NCI-H187 treated with DMSO at 0.1 percent for 48 hours (cell line): ENCODE results near the gene MDM4.
A peak's percentile ranks its signal among the peaks of the same experiment; 100 is the strongest.
"Not testable (repeated sequence)": the region's sequence is repeated elsewhere in the genome, so short reads cannot be mapped to it uniquely, and the experiment has no call there.

Experiments used
- DNase-seq: peaks from one replicate; lab custom pipeline; 2025; lab: John Stamatoyannopoulos, UW

The MDM4 gene, protein sequence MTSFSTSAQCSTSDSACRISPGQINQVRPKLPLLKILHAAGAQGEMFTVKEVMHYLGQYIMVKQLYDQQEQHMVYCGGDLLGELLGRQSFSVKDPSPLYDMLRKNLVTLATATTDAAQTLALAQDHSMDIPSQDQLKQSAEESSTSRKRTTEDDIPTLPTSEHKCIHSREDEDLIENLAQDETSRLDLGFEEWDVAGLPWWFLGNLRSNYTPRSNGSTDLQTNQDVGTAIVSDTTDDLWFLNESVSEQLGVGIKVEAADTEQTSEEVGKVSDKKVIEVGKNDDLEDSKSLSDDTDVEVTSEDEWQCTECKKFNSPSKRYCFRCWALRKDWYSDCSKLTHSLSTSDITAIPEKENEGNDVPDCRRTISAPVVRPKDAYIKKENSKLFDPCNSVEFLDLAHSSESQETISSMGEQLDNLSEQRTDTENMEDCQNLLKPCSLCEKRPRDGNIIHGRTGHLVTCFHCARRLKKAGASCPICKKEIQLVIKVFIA

DNA sequence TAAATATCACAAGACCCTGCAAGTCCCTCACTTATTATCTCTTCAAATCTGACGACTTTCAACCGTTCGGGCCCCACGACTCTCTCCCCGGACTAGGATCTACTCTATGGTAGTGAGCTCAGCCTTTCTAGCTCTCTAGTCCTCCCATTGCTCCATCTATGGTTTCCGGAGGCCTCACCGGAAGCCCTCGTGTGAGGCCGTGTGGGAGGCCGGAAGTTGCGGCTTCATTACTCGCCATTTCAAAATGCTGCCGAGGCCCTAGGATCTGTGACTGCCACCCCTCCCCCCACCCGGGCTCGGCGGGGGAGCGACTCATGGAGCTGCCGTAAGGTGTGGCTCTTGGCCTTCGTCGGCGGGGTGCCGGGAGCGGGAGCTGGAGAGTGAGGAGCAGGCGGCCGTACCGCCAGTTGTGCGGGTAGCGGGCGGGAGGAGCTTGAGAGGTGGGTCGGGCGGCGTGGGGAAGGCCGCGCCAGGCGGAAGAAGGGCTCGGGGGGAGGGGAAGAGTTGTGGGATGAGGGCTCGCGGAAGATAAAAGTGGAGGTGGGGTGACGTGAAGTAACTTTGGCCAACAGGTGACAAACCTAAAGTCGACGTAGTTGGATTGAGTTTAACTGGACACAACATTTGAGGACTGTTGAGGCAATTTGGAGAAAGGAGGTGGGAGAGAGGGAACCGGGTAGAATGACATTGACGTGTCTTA is at the start of gene MDM4:
MDM4 (plus strand) TSS at position 227 of the 700 bp plus-strand sequence. CDS start 9,113 bp downstream, outside the sequence.
- peak; percentile 97 for DNase-seq

DNA sequence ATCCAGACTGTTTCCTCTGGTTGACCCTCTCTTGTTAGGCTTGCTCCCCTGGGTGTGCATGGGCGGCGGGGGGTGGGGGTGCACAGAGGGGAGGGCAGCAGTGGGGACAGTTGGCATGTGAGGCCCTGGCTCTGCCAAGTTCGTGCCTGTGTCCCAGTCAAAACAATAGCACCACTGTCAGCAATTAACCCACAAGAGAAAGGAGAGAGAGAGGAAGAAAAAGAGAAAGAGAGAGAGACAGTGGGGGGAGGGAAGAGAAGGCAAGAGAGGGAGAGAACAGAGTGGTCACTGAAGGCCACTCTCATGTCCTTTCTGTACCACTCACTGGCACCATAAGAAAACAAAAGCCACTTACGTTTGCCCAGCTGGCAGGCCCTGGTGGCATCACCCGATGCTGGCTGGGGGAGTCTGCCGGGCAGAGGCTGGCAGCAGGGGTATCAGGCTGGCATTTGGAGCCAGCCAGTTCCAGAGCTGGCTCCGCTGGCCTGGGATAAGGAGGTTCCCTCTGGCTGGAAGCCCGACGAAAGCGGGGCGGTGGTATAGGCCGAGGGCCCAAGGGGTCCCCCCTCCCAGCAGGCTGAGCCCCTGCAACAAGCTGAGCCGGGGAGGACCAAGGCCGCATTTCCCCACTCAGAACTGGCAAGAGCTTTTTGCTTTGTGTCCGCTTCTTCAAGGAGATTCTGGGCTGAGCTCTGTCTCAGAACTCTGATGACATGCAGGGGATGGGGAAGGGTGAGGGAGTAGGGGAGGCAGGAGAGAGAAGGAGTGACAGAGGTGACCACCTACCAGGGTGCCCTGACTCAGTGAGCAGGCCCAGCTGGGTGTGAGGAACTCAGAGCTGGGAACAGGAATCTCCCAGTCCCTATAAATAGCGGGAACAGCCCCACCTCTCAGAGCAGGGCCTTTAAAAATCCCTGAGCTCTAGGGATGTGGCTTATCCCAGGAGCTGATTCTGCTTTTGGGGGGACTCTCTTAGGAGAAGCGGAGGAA is 49.5 kb upstream of the MDM4 start:
- DNase-seq = no peak

DNA sequence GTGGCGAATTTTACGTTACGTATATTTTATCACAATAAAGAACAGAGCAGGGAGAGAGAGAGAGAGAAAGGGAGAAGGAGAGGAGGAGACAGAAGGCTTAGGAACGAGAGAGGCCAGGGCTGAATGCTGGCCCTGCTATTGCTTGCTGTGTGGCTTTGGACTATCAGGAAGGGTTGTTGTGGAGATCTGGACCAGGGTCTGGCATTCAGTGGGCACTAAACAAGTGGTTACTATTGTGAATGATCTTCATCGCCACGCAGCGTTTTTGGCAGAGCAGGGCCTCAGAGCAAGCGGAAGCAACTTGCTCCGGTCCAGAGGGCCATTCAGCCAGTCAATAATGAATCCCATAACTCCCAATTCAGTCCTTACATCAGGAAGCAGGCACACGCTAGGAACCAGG is 48.0 kb upstream of the MDM4 start:
- no peak for DNase-seq

DNA sequence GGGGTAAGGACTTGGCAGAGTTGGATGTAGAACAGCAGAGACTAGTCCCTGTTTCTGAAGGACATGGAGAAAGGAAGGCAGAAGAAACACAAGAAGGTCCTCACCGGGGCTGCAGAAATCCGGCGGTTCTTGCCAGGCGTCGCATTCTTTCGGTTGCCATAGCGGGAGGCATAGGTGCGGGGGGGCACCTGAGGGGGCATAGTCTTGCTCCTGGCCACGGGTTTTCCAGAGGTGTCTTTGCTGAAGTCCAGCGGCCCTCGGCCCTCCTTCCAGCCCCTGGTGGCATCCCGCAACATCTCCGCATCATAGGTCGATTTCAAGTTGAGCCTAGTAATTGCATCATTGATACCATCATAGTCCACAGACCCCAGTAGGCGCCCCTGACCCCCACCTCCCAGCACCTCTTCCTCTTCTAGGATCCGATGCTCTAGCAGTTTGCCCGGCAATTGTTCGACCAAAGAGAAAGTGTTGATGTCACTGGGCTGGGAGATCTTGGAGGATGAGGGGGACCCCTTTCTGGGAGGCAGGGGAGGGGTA is 47.4 kb upstream of the MDM4 start:
- no peak for DNase-seq

DNA sequence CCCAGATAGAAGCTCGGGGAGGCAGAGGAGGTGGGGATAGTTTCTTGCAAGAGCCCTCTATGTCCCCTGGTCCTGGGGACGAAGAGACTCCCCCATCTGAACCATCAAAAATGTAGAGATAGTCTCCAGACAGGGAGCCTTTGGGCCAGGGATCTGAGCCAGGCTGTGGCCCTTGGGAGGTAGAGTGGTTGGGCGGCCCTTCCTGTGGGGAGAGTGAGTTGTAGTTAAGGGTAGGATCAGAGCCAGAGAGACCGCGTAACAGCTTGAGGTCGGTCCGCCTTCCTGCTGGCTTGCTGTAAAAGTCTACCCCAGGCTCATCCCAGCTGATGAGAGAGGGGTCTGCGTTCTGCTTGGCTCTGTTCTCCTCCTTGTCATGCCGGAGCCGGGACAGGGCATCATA is 46.9 kb upstream of the MDM4 start:
- DNase-seq = no peak

DNA sequence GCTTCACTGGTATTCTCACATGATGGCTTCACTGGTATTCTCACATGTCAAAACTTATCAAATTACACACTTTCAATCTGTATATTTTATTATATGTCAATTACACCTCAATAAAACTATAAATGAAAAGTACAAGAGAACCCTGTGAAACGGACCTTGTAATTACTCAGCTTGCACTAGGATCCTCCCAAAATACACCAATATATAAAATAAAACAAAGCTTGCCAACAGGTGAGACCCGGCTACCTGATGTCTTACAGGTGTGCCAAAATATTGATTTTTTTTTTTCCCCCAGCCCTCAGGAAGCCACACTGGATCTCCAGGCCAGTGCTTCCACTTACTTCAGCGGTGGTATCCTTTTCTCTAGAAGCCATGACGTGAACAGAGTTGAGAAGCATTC is 44.5 kb upstream of the MDM4 start:
- no peak for DNase-seq

DNA sequence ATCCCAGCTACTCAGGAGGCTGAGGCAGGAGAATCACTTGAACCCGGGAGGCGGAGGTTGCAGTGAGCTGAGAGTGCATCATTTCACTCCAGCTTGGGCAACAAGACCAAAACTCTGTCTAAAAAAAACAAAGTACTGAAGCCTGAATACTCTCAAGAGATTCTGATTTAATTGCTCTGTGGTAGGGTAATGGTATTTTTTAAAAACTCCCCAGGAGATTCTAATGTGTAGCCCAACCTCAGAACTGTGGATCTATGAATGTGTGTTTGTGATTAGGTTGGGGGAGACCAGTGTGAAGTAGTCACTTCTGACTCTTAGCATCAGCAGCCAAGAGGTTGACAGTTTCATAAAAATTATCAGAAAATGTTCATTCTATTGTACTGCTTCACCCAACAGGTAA is 43.5 kb upstream of the MDM4 start:
- no peak for DNase-seq

DNA sequence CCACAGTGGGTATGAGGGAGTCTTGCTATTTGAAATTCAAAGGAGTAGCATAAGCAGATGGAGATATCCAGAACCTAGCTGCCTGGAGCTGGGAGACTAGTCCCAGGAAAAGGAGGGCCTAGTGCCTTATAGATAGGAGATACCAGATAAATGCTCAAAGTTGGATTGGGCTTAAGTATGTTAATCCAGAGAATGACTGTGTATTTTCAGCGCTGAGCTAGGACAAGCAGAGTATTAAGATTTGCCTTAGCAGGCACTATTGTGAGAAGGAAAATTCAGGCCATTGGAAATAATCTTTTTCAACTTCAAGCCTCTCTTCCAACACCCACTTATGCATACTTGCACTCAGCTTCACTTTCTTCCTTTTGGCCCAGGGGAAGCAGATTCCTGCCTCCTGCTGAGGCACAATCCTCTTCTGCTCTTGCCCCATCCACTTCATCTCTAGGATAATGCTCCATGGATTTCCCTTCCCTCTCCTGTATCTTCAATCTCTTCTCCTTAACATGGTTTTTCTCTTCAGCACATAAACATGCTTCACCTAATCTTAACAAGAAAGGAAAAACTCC is 42.7 kb upstream of the MDM4 start:
- no peak for DNase-seq

DNA sequence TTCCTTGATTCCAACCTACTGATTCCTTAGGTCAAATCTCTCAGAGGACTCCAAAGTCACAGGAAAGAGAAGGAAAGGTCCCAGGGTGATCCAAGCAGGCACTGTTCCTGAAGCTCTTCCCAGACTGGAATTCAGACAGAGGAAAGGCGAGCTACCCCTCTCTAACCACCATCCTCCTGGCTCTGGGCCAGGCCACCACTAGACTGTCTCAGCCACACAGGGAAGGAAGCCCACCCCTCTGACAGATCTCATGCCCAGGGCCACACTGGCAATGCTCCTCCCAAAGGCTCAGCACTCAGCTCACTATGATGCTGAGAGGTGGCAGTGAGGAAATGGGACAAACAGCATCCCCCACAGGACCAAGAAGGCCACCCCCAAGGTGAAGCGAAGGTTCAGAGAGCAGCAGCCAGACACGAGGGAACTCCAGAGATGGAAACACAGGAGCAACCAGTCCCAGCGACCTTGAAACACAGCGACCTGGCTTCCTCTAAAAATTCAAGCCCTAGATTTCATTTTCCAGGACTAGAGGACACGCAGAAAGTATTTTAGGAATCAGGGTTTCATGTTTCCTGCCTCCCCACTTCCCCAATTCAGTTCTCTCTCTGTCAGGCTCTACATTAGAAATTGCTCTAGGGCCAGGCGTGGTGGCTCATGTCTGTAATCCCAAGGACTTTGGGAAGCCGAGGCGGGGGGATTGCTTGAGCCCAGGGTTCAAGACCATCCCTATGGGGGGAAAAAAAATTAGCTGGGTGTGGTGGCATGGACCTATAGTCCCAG is 40.4 kb upstream of the MDM4 start:
- no peak for DNase-seq

DNA sequence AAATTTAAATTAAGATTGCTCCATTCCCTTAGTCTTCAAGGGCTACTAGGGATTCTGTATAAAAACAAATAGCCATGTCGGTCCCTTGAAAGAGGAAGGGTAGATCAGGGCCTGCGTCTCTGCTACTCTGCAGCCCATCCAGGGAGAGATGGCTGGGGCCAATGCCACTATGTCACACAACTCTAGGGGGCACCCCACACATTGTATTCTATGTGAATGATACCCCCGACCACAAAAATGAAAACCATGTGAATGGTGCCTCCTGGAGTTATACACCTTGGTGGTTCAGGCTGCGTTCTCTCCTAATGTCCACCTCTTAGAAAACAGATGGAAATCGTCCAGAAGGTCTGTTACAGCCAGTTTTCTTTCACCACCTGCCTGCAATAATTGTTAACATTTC is 39.6 kb upstream of the MDM4 start:
- no peak for DNase-seq

DNA sequence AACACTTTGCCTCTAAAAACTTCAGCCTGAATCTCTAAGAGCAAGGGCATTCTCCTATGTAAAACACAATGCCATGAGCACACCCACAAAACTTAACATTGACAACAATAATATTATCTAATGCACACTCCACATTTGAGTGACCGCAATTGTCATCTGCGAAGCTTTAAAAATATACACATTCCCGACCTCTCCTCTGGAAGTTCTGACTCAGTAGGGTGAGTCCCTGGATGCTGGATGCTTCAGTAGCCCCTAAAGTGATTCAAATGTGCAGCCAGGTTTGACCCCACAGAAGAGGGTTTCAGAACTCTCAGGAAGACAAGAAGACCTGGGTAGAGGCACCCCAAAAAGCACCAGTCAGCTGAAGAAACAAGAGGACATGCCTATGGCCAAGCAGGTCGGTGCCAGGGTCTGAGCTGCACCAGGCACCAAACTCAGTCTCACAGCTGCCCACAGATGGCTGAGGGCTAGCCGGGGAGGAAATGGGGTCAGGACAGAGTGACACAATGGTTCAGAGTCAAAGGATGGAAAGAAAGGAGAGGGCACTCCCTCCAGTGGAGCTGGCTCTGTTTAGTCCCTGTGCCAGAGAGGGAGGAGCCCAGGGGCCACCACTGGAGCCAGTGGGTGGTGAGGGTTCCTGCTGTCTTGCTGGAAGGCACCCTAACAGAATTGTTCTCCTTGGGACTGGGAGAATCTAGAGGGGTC is 39.0 kb upstream of the MDM4 start:
- DNase-seq = no peak

DNA sequence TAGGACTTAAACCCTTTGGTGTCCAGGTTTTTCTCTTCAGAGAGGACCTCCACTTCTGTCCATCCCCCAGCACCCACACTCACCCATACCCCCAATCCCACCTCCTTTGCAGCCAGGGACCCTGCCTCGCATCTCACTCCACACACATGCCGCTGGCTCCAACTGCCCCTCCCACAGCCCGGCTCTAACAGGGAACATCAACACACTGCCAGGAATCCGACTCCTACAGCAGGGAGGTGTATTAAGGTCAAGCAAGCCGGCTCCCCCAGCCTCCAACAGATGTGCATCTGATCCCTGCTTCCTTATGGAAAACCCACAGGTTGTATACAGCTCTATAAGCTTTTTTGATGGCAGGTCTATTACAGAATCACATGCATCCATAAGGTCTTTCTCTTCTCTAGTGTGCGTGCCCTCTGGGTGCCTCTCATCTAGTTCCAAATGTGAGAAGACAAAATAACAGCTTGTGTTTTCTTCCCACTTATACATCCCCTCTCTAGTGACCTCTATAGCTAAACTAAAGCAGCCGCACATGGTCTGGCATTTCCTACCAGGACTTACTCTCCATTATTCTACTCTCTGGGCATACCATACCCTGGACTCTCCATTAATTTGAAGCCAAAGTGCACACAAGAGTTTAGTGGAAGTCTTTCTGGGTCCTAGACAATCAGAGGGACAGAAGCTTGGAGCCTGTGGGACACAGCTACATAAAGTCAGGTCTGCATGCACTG is 37.9 kb upstream of the MDM4 start:
- no peak for DNase-seq

DNA sequence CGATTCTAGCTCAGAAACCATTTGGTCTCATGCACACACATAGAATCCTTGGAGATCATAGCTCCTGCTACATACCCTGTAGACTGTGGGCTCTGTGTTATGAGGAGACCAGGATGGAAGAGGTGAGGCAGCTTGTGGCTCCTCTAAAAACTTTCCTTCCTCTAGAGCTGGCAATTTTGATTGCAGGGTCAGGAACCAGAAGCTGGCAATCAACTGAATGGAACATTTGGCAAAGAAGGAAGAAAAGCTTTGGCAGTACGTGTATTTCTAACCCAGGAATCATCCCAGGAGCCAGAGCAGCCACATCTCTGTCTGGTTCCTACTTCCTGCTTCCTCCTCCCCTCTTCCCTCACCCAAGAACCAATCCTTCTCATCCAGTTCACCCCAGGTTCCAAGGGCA is 37.3 kb upstream of the MDM4 start:
- no peak for DNase-seq

DNA sequence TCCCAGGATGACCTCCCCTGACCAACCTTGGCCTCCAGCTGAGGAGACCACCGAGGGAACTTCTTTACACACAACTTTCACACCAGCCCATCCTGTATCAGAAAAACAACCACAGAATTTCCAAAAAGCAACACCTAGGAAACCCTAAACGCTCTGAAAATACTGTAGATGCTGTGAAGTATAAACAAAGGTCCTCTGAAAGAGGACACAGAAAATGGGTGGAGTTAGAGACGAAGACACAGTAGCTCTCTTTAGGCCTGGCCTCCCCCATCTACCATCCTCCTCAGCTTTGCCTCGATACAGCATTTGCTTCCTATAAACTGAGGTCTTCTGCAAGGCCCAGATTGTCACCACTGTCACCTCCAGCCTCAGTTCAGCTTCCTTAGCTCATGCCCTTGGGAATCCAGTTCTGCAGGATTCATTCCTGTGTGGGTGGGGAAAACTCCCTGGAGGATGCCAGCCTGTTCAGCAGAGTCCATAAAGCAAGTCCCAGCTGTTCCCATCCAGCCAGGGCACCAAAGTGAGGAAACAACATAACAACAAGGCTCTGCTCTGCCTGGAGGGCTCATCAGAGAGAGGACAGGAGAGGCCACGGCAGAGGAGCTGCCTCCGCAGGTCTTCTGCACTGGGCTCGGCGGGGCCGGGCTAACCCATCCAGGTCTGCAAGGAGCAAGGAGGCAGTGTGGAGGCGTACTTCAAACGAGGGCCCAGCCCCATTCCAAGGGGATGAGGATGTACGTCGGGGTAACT is 36.6 kb upstream of the MDM4 start:
- no peak for DNase-seq

DNA sequence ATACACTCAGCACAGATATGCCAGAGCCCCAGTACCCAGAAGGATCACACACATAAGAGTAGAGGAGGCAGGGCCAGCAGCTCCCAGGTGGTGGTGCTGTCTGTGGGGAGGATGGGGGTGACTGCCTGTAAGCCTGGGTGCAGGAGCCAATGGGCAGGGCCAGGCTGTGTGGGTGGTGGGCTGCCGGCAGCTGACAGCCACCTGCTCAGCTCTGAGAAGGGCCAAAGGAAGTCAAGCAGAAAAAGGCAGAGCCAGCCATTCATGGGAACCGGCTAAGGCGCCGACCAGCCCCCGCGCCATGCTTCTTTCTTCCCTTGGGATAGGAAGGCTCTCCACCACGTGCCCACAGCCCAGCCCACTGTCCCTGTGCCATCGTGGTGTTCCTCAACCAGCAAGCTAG is 35.7 kb upstream of the MDM4 start:
- DNase-seq = peak; percentile 55

DNA sequence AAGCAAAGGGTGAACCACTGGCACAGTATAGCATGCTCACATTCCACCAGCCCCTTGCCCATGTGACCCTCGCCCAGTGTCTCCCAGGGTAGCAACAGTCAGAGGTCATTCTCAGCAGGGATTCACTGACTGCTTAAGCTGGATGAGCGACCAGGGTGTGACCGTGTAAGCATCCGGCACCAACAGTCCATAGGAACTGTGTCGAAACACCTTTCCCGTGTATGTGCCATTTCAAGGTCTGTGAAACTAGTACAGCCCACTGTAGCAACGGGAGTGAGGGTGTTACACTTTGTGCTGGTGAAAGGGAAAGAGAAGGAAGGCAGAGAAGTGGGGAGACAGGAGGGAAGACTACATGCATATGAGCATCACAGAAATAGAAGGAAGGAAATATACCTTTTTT is 32.4 kb upstream of the MDM4 start:
- DNase-seq = no peak

DNA sequence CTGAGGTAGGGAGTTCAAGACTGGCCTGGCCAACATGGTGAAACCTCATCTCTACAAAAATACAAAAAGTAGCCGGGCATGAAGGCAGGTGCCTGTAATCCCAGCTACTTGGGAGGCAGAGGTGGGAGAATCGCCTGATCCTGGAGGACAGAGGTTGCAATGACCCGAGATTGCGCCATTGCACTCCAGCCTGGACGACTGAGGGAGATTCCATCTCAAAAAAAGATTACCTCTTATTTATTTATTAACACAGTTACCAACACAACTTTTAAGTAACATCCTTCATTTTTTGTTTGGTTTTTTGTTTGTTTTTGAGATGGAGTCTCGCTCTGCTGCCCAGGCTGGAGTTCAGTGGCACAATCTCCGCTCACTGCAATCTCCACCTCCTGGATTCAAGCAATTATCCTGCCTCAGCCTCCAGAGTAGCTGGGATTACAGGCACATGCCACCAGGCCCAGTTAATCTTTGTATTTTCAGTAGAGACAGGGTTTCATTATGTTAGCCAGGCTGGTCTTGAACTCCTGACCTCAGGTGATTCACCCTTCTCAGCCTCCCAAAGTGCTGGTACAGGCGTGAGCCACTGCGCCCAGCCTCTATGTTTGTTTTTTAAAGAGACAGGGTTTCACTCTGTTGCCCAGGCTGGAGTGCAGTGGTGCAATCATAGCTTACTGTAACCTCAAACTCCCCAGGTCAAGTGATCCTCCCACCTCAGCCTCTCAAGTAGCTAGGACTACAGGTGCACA is 29.5 kb upstream of the MDM4 start:
- not testable (repeated sequence) for DNase-seq

DNA sequence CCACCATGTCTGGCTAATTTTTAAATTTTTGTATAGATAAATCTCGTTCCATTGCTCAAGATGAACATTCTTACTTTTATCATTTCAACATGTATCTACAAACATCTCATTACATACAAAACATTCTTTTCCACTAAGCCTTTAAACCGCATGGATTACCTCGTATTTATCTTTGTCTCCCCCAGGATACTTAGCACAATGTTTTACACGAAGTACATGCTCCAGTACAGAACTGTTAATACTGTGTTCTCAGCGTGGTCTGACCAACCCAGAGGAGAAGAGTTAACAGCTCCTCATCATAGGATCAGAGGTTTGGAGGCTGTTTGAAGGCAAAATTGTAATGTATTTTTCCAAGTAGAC is 29.0 kb upstream of the MDM4 start:
- no peak for DNase-seq
